ENCODE data around the gene PDE4D.

The PDE4D gene

DNA sequence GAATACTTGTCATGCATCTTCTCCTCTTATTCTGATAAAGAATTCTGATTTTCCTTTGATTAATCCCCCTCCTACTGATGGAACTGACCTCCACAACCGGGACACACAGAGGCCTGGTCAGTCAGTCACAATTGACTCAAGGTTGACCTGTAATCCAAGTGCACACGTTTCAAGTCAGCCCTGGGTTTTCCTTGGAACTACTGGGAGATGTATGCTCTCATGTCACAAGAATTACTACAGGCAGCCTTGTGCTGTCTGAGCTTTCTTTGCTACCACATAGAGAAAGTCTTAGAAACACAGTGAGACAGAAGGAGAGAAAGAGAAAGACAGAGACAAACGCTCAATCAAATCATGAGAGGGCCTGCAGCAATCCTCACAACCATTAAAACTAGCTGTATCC, 345.8 kb downstream of the PDE4D start:
- no peak overlapping the region for H3K9ac ChIP-seq (ENCODE audit: low read length)

DNA sequence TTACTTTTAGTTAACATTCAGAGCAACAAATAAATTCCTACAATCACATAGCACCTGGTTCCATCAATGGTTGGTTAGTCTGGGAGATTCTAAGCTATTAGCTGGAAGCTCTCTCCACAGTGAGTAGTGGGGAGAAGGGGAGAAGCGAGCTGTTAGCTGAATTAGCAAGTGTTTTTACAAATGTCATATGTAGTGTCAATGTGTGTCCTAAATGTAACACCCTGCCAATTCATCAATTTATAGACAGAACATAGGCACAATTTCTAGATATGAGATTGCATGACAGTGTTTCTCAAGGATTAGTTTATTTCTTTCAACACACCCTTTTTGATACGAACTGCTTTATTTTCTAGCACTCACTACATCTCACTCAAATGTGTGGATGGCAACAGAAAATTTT, 349.0 kb downstream of the PDE4D start:
- H3K4me1 ChIP-seq (ENCODE audit: insufficient read depth, low read length): peaks cover 48% of the 10 kb centered on the region
- H3K27ac ChIP-seq (ENCODE audit: low read depth, low read length): no peak overlapping the region

More for the DNA sequence above, 345.8 kb downstream of the PDE4D start:
- Histone ChIP-seq H3K4me1 (ENCODE audit: insufficient read depth, low read length) (peaks cover 25% of the 10 kb centered on the region), H3K9me3 (ENCODE audit: low read length) (no peaks in the 10 kb centered on the region), H3K4me3 (ENCODE audit: low read depth in 1 of 2, low read length in 2 of 2) (no peak overlapping the region), H3K27me3 (ENCODE audit: control insufficient read depth in 1 of 2, insufficient read depth in 2 of 2, low read length in 2 of 2) (no peaks in the 10 kb centered on the region), H3K36me3 (ENCODE audit: insufficient read depth, low read length) (no peaks in the 10 kb centered on the region), H3K27ac (ENCODE audit: low read depth, low read length) (no peak overlapping the region)

DNA sequence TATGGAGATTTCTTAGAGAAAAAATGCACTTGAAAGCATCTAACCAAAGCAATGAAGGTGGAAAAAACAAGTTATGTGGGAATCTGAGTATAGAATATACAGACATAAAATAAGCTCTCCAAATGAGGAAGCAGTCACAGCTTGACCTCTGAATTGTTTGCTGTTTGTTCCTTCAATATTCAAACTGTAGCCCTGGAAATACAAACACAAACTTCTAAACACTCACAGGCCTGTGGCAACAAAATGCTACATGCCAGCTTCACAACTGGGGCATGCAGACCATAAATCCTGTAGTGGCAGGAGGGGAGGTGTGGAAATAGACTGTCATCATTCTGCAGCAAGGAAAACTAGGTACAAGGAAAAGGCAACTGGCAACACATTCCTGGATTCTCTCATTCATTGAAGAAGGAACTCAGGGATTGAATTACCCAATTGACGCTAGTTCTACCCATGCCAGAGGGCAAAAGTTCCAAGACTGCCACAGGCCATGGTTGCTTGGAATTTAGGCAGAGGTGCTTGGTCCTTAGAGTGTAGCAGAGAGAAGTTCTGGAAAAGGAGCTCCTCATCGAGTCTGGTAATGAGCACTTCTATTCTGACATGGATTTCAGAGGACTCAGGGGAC, 349.6 kb downstream of the PDE4D start:
- Histone ChIP-seq H3K27ac (ENCODE audit: low read depth, low read length) (no peak overlapping the region), H3K4me3 (ENCODE audit: low read depth in 1 of 2, low read length in 2 of 2) (no peak overlapping the region), H3K36me3 (ENCODE audit: insufficient read depth, low read length) (no peaks in the 10 kb centered on the region), H3K4me1 (ENCODE audit: insufficient read depth, low read length) (peaks cover 41% of the 10 kb centered on the region), H3K27me3 (ENCODE audit: control insufficient read depth in 1 of 2, insufficient read depth in 2 of 2, low read length in 2 of 2) (no peaks in the 10 kb centered on the region), H3K9ac (ENCODE audit: low read length) (no peak overlapping the region), H3K9me3 (ENCODE audit: low read length) (no peaks in the 10 kb centered on the region)

More for the DNA sequence above, 349.0 kb downstream of the PDE4D start:
- Histone ChIP-seq H3K9ac (ENCODE audit: low read length) (no peak overlapping the region), H3K4me3 (ENCODE audit: low read depth in 1 of 2, low read length in 2 of 2) (no peak overlapping the region), H3K27me3 (ENCODE audit: control insufficient read depth in 1 of 2, insufficient read depth in 2 of 2, low read length in 2 of 2) (no peaks in the 10 kb centered on the region), H3K36me3 (ENCODE audit: insufficient read depth, low read length) (no peaks in the 10 kb centered on the region), H3K9me3 (ENCODE audit: low read length) (no peaks in the 10 kb centered on the region)

DNA sequence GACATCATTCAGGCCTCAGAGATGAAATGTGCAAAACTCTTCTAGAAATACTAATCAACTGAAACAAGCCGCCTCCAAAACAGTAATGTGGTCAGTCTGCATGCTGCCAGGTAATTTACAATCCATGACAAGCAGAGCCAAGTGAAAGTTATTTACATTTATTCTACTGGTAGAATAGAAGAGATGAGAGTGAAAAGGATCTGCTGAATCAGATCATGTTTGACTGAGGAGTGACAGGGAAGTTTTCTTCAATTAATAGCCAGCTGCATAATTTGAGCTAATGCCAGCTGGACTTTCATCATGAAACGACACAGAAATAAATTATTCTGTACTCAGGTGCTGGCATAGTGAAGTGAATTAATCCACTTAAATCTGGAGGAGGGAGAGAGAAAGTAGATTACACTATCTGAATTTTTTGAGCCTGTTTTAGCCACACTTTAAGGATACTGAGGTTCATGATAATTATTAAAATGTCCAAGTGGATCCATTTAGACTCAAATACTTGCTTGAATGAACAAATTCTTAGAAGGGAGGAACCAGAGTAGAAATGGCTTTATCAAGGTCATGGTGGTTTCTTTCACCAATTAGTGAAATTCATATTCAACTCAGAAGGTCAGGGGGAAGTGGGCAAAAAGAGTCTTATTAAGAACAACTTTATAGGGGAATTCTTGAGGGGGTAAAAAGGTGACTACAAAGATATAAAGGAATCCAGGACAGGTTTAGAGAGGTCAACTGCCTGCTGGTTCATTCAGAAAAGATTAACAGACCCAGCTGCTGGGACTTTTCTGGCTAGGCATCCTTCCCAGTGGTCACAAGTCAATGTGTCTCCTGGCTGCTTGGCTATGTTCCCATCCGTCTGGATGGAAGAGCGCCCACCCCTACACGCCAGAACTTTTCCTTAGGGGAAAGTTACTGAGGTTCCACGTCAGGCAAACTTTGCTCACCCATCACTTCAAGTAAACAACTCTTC, 350.4 kb downstream of the PDE4D start:
- Histone ChIP-seq H3K36me3 (ENCODE audit: insufficient read depth, low read length) (no peaks in the 10 kb centered on the region), H3K27ac (ENCODE audit: low read depth, low read length) (no peak overlapping the region), H3K4me1 (ENCODE audit: insufficient read depth, low read length) (peaks cover 41% of the 10 kb centered on the region), H3K9ac (ENCODE audit: low read length) (no peak overlapping the region), H3K27me3 (ENCODE audit: control insufficient read depth in 1 of 2, insufficient read depth in 2 of 2, low read length in 2 of 2) (no peaks in the 10 kb centered on the region), H3K4me3 (ENCODE audit: low read depth in 1 of 2, low read length in 2 of 2) (no peak overlapping the region), H3K9me3 (ENCODE audit: low read length) (no peaks in the 10 kb centered on the region)

DNA sequence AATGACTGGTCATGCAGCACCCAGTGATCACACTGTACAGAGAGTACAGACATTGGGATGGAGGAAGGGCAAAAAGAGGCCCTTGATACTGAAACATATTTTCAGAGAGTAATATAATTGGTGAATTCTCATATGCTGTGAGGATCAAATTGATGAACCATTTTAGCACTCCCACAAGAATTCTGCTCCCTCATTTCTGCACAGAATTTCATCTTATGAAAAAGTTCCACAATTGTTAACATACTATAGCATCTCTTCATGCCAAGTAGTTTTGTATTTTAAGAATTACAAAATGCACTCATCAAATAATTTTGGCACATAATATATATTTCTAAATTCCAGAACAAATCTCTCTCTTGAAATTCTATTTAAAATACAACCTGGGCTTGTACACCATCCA, 351.2 kb downstream of the PDE4D start:
- no peaks in the 10 kb centered on the region for H3K27me3 ChIP-seq (ENCODE audit: control insufficient read depth in 1 of 2, insufficient read depth in 2 of 2, low read length in 2 of 2)
- H3K9ac ChIP-seq (ENCODE audit: low read length): no peak overlapping the region
- H3K4me3 ChIP-seq (ENCODE audit: low read depth in 1 of 2, low read length in 2 of 2): no peak overlapping the region

DNA sequence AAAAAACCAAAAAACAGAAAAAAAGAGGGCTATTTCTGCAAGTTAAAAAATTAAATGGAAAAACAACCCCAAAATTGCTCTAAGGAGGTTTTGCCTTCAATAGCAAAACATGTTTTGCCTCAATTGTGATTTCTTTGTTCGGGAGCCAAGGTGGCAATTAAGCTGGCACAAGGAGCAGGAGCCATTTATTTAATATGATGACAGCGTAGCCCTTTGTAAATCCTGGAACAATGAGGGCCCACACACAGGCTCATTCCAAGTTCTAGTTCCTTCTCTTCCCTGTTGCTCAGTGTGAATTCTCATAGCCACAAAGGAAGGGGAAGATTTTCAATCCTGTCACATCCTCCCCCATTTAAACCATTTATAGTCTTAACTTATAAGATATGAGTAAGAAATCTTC, 353.2 kb downstream of the PDE4D start:
- Histone ChIP-seq H3K4me1 (ENCODE audit: insufficient read depth, low read length) (peaks cover 41% of the 10 kb centered on the region), H3K36me3 (ENCODE audit: insufficient read depth, low read length) (no peaks in the 10 kb centered on the region), H3K27me3 (ENCODE audit: control insufficient read depth in 1 of 2, insufficient read depth in 2 of 2, low read length in 2 of 2) (no peaks in the 10 kb centered on the region), H3K9me3 (ENCODE audit: low read length) (no peaks in the 10 kb centered on the region), H3K4me3 (ENCODE audit: low read depth in 1 of 2, low read length in 2 of 2) (no peak overlapping the region), H3K9ac (ENCODE audit: low read length) (no peak overlapping the region), H3K27ac (ENCODE audit: low read depth, low read length) (no peak overlapping the region)

More for the DNA sequence above, 351.2 kb downstream of the PDE4D start:
- no peak overlapping the region for H3K27ac ChIP-seq (ENCODE audit: low read depth, low read length)
- no peaks in the 10 kb centered on the region for H3K9me3 ChIP-seq (ENCODE audit: low read length)
- no peaks in the 10 kb centered on the region for H3K36me3 ChIP-seq (ENCODE audit: insufficient read depth, low read length)
- H3K4me1 ChIP-seq (ENCODE audit: insufficient read depth, low read length): peaks cover 41% of the 10 kb centered on the region

DNA sequence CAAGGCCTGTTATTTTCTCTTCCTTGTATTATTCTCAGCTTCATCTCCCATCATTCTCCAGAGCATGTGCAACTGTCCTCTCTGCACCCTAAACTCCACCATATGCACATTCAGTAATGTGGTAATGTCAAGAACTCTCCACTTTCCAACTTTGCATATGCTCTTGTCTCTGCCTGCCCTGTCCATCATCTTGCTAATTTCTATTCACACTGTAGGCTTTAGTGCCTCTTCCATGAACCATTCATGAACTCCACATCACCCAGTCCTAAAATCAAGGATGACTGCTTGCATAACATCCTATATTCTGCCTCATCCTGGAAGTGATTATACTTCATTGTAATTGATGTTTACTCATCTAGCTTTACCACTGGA, 354.8 kb downstream of the PDE4D start:
- H3K9ac ChIP-seq (ENCODE audit: low read length): no peak overlapping the region
- H3K27ac ChIP-seq (ENCODE audit: low read depth, low read length): no peak overlapping the region
- H3K4me1 ChIP-seq (ENCODE audit: insufficient read depth, low read length): peaks cover 32% of the 10 kb centered on the region
- no peaks in the 10 kb centered on the region for H3K36me3 ChIP-seq (ENCODE audit: insufficient read depth, low read length)
- H3K4me3 ChIP-seq (ENCODE audit: low read depth in 1 of 2, low read length in 2 of 2): no peak overlapping the region
- no peaks in the 10 kb centered on the region for H3K27me3 ChIP-seq (ENCODE audit: control insufficient read depth in 1 of 2, insufficient read depth in 2 of 2, low read length in 2 of 2)
- H3K9me3 ChIP-seq (ENCODE audit: low read length): no peaks in the 10 kb centered on the region

DNA sequence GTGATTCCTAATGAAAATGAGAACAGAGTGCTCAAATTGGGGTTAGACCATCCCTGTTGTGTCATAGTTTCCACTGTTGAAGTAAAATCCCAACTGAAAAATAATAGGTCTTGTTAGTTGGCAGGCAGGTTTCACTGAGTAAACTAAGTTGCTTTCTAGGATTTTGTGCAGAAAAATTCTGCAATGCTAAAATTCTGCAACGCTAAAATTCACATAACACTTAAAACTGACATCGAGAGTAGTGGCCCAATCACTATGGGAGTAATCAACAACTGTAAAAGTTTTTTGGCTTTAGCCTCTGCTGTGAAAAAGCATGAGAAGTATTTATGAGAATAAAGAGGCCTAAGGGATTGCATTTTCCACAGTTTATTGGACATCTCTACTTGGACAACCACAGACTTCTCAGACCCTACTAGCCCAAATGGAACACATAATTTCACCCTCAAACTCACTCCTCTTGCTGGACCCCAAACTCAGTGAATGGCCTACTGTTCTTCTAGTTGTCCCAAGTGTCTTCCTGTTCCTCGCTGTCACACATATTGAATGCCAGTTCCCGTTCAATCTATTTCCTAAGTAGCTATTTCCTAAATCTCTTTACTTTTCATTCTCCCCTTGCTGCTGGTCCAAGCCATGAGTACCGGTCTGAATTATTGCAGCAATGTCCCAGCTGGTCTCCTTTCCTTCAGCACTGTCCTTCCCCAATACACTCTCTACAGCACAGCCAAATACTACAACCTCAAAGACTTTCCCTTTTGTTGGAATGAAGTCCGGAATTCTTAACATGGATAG, 355.4 kb downstream of the PDE4D start:
- H3K4me1 ChIP-seq (ENCODE audit: insufficient read depth, low read length): peaks cover 27% of the 10 kb centered on the region
- no peak overlapping the region for H3K27ac ChIP-seq (ENCODE audit: low read depth, low read length)

DNA sequence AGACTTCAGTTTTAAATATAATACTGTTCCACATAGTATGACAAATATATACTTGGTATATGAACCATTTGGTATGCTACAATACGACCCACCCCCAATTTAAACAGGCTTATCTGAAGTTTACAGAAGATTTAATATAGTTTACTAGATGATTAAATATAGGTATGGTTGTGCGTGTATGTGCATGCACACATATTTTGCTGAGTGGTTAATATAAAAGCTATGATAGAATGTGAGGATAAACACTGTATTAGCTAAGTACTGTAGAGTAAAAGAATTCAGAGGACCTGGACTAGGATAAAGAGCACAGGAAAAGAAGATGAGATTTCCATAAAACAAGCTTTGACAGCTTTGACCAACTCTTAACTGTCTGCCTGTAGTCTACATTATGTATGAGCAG, 356.7 kb downstream of the PDE4D start:
- no peaks in the 10 kb centered on the region for H3K9me3 ChIP-seq (ENCODE audit: low read length)
- peaks cover 14% of the 10 kb centered on the region for H3K4me1 ChIP-seq (ENCODE audit: insufficient read depth, low read length)
- no peaks in the 10 kb centered on the region for H3K36me3 ChIP-seq (ENCODE audit: insufficient read depth, low read length)
- no peak overlapping the region for H3K9ac ChIP-seq (ENCODE audit: low read length)
- H3K4me3 ChIP-seq (ENCODE audit: low read depth in 1 of 2, low read length in 2 of 2): no peak overlapping the region
- H3K27me3 ChIP-seq (ENCODE audit: control insufficient read depth in 1 of 2, insufficient read depth in 2 of 2, low read length in 2 of 2): no peaks in the 10 kb centered on the region
- no peak overlapping the region for H3K27ac ChIP-seq (ENCODE audit: low read depth, low read length)

More for the DNA sequence above, 355.4 kb downstream of the PDE4D start:
- H3K4me3 ChIP-seq (ENCODE audit: low read depth in 1 of 2, low read length in 2 of 2): no peak overlapping the region
- H3K9me3 ChIP-seq (ENCODE audit: low read length): no peaks in the 10 kb centered on the region
- no peaks in the 10 kb centered on the region for H3K36me3 ChIP-seq (ENCODE audit: insufficient read depth, low read length)
- H3K9ac ChIP-seq (ENCODE audit: low read length): no peak overlapping the region
- no peaks in the 10 kb centered on the region for H3K27me3 ChIP-seq (ENCODE audit: control insufficient read depth in 1 of 2, insufficient read depth in 2 of 2, low read length in 2 of 2)

DNA sequence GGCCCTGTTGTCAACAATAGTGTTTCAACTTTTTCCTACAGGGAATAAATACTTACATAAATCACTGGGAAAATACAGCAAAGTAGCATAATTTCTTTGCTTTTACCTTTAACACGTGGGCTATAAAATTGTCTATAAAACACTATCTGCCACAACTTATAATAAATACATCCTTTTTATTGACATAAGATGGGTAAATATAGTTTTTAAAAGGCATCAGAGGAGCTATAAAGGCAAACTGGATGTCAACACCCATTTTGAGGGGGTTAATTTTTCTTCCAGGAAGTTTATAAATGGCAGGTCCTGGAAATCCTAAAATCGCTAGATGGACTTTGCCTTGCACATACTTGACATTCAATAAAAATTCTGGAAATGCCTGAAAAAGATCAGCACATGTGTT, 358.0 kb downstream of the PDE4D start:
- H3K27ac ChIP-seq (ENCODE audit: low read depth, low read length): no peak overlapping the region
- no peaks in the 10 kb centered on the region for H3K27me3 ChIP-seq (ENCODE audit: control insufficient read depth in 1 of 2, insufficient read depth in 2 of 2, low read length in 2 of 2)
- H3K4me1 ChIP-seq (ENCODE audit: insufficient read depth, low read length): peaks cover 3% of the 10 kb centered on the region
- no peak overlapping the region for H3K4me3 ChIP-seq (ENCODE audit: low read depth in 1 of 2, low read length in 2 of 2)
- H3K9ac ChIP-seq (ENCODE audit: low read length): no peak overlapping the region
- H3K36me3 ChIP-seq (ENCODE audit: insufficient read depth, low read length): no peaks in the 10 kb centered on the region
- H3K9me3 ChIP-seq (ENCODE audit: low read length): no peaks in the 10 kb centered on the region

DNA sequence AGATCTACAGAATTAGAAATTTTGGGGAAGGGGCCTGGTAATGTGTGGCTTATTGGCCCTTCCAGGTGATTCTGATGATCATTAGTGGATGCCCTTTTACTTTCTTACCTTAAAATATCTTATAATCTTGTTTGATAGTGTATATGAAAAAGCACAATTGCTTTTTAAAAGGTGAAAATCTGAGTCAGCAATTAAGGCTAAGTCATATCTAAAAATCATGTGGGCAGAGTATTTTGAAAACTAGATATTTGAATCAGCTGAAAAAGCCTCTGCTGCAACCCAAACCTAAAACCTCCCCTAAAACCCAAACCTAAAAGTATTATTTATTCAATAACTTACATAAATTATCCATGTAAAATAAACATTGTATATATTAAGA, 359.8 kb downstream of the PDE4D start:
- Histone ChIP-seq H3K9ac (ENCODE audit: low read length) (no peak overlapping the region), H3K4me1 (ENCODE audit: insufficient read depth, low read length) (no peaks in the 10 kb centered on the region), H3K36me3 (ENCODE audit: insufficient read depth, low read length) (no peaks in the 10 kb centered on the region), H3K4me3 (ENCODE audit: low read depth in 1 of 2, low read length in 2 of 2) (no peak overlapping the region), H3K9me3 (ENCODE audit: low read length) (no peaks in the 10 kb centered on the region), H3K27ac (ENCODE audit: low read depth, low read length) (no peak overlapping the region), H3K27me3 (ENCODE audit: control insufficient read depth in 1 of 2, insufficient read depth in 2 of 2, low read length in 2 of 2) (no peaks in the 10 kb centered on the region)

All from muscle layer of colon (tissue), 2 donors.